Smooth muscle cell (in vitro differentiated cells): ENCODE results near the gene AAK1. TPM values are rescaled to one million over a fixed set of nuclear protein-coding genes. Genes with fewer than 3 reads are reported as not detected.
"Not testable (repeated sequence)": the region's sequence is repeated elsewhere in the genome, so short reads cannot be mapped to it uniquely, and the experiment has no call there.

Experiments
- DNase-seq: peaks from one replicate; lab custom pipeline; 2025; ENCODE audit not compliant: unreplicated experiment; lab: John Stamatoyannopoulos, UW
- H2AFZ ChIP-seq: fragments of 200-600 bp; sonication (generic); 2 replicates; pipeline ENCODE4 v1.6.0; 2016; ENCODE audit warnings: antibody characterized with exemption, low read depth, mild to moderate bottlenecking
- H3F3A ChIP-seq: fragments of 200-600 bp; sonication (generic); 2 replicates; pipeline ENCODE4 v1.6.0; 2017; ENCODE audit warnings: antibody characterized with exemption, low read depth
- H3K27ac ChIP-seq: fragments of 200-600 bp; sonication (generic); 2 replicates; pipeline ENCODE4 v1.5.1; 2016; ENCODE audit warnings: low read depth, mild to moderate bottlenecking
- H3K27me3 ChIP-seq: fragments of 200-600 bp; sonication (generic); 2 replicates; pipeline ENCODE4 v1.6.1; 2016; ENCODE audit warnings: low read depth, mild to moderate bottlenecking
- H3K36me3 ChIP-seq: fragments of 200-600 bp; sonication (generic); 2 replicates; pipeline ENCODE4 v1.5.1; 2016; ENCODE audit warnings: low read depth
- H3K4me1 ChIP-seq: fragments of 200-600 bp; sonication (generic); 2 replicates; pipeline ENCODE4 v1.5.1; 2016; ENCODE audit warnings: low read depth
- H3K4me2 ChIP-seq: fragments of 200-600 bp; sonication (generic); 2 replicates; pipeline ENCODE4 v1.6.0; 2016; ENCODE audit warnings: mild to moderate bottlenecking
- H3K4me3 ChIP-seq: fragments of 200-600 bp; sonication (generic); 2 replicates; pipeline ENCODE4 v1.5.1; 2016; ENCODE audit warnings: mild to moderate bottlenecking
- H3K79me2 ChIP-seq: fragments of 200-600 bp; sonication (generic); 2 replicates; pipeline ENCODE4 v1.6.0; 2016; ENCODE audit warnings: low read depth, mild to moderate bottlenecking
- H3K9ac ChIP-seq: fragments of 200-600 bp; sonication (generic); 2 replicates; pipeline ENCODE4 v1.6.0; 2016; ENCODE audit warnings: low read depth
- H3K9me3 ChIP-seq: fragments of 200-600 bp; sonication (generic); replicated peaks from 2 replicates; pipeline ENCODE4 v1.5.1; 2016; ENCODE audit warnings: low read depth
- H4K20me1 ChIP-seq: fragments of 200-600 bp; sonication (generic); 2 replicates; pipeline ENCODE4 v1.6.0; 2016; ENCODE audit warnings: low read depth
- WGBS: methylation state at CpG from one replicate; pipeline ENCODE4 v1.1.7; 2016; ENCODE audit warnings: low lambda C conversion rate; 5-methylcytosine and 5-hydroxymethylcytosine counted together
- polyA plus RNA-seq: library from polyadenylated mRNA; unstranded; fragments of >200 nt; fragmentation: Nextera tagmentation; extraction: Ambion mirVana; gene quantifications from 2 replicates; pipeline ENCODE4 v1.2.1, GENCODE V29; 2016
- total RNA-seq: library from RNA; depleted of rRNA; stranded (reverse); fragments of >200 nt; gene quantifications from 2 replicates; pipeline ENCODE4 v1.2.3, GENCODE V29; 2014
- TF ChIP-seq, protein P1 (sequence below): fragments of 200-600 bp; sonication (generic); IDR thresholded peaks from 2 replicates; pipeline ENCODE4 v1.5.1; 2017; ENCODE audit warnings: borderline replicate concordance, mild to moderate bottlenecking, antibody characterized with exemption; ENCODE audit not compliant: insufficient read depth, poor library complexity, severe bottlenecking

AAK1 gene
- total and polyA plus RNA-seq, 2 experiments from 2014 or later, result 26.9 to 47.7 TPM

DNA sequence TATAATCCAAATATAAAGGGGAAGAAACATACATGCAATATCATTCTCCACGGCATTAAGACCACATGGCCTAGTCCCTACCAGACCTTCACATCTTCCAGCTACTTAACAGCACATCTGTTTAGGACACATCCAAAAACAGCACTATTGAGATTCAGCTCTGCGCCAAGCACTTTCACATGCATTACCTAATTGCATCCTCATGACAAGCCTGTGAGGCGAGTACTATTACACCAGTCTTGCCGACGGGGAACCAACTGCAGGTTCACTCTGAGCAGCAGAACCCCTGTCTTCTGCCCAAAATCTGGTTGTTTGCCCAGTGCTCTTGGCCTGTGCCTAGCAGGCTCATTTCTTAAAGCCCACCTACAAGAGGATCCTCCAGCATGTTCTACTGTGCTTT lies 66.7 kb downstream of the AAK1 start:
- WGBS, result 97% methylated on average over 5 of the region's 5 CpGs
- Histone ChIP-seq H3K4me3 (no peak overlapping the region), H3K36me3 (no peaks in the 10 kb centered on the region), H3K9ac (no peak overlapping the region), H3K4me2 (no peak overlapping the region), H2AFZ (no peak overlapping the region), H4K20me1 (peaks cover 99% of the 10 kb centered on the region), H3F3A (peaks cover 3% of the 10 kb centered on the region), H3K4me1 (peaks cover 16% of the 10 kb centered on the region), H3K27ac (no peak overlapping the region), H3K27me3 (no peaks in the 10 kb centered on the region), H3K79me2 (peaks cover 91% of the 10 kb centered on the region), H3K9me3 (no peaks in the 10 kb centered on the region)
- TF ChIP-seq, protein P1, sequence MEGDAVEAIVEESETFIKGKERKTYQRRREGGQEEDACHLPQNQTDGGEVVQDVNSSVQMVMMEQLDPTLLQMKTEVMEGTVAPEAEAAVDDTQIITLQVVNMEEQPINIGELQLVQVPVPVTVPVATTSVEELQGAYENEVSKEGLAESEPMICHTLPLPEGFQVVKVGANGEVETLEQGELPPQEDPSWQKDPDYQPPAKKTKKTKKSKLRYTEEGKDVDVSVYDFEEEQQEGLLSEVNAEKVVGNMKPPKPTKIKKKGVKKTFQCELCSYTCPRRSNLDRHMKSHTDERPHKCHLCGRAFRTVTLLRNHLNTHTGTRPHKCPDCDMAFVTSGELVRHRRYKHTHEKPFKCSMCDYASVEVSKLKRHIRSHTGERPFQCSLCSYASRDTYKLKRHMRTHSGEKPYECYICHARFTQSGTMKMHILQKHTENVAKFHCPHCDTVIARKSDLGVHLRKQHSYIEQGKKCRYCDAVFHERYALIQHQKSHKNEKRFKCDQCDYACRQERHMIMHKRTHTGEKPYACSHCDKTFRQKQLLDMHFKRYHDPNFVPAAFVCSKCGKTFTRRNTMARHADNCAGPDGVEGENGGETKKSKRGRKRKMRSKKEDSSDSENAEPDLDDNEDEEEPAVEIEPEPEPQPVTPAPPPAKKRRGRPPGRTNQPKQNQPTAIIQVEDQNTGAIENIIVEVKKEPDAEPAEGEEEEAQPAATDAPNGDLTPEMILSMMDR, result no peak
- no peak for DNase-seq

DNA sequence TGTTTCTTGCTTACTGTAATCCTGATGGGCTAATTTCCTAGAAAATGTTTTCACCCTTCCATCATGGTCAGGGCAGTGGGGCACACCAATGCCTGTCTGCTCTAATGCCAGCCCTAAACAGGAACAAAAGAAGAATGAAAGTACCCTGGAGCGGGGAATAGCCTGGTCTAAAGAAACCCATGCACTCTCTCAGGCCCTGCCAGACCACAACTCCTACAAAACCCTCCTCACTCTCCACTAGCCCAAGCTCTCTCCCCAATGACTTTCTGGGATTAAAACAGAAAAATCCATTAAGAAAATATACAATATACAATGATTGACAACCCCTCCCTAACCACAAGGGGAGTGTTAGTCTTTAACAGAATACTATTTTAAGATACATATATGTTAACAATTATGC lies 67.6 kb downstream of the AAK1 start:
- H3K4me1 ChIP-seq, result peaks cover 9% of the 10 kb centered on the region
- H3K9me3 ChIP-seq, result no peaks in the 10 kb centered on the region
- H4K20me1 ChIP-seq, result peaks cover 99% of the 10 kb centered on the region
- H3K27me3 ChIP-seq, result no peaks in the 10 kb centered on the region
- H3F3A ChIP-seq, result no peaks in the 10 kb centered on the region
- H3K27ac ChIP-seq, result no peak overlapping the region
- no peak overlapping the region for H3K4me3 ChIP-seq
- peaks cover 94% of the 10 kb centered on the region for H3K79me2 ChIP-seq
- TF ChIP-seq, protein P1, result no peak
- H3K36me3 ChIP-seq, result no peaks in the 10 kb centered on the region
- H3K4me2 ChIP-seq, result no peak overlapping the region
- H3K9ac ChIP-seq, result no peak overlapping the region
- H2AFZ ChIP-seq, result no peak overlapping the region
- WGBS, result 100% methylated on average over 1 of the region's 1 CpG
- DNase-seq, result no peak

DNA sequence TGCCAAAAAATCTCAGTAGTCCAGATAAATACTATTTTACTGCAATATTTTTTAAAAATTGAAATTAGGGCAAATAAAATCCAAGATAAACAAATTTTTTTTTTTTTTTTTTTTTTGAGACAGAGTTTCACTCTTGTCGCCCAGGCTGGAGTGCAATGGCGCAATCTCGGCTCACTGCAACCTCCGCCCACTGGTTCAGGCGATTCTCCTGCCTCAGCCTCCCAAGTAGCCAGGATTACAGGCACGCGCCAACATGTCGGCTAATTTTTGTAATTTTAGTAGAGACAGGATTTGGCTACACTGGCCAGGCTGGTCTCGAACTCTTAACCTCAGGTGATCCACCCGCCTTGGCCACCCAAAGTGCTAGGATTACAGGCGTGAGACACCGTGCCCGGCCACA lies 68.2 kb downstream of the AAK1 start:
- H3K27me3 ChIP-seq, H2AFZ ChIP-seq, DNase-seq, H3K36me3 ChIP-seq, H3K27ac ChIP-seq, H3K9ac ChIP-seq, H3K4me1 ChIP-seq, H3K4me3 ChIP-seq, H3K9me3 ChIP-seq, H3F3A ChIP-seq, H3K4me2 ChIP-seq: not testable (repeated sequence)
- 92% methylated on average over 13 of the region's 13 CpGs for WGBS
- peaks cover 99% of the 10 kb centered on the region for H4K20me1 ChIP-seq
- peaks cover 92% of the 10 kb centered on the region for H3K79me2 ChIP-seq

- Histone ChIP-seq H3K27ac (no peak overlapping the region), H3K9me3 (no peaks in the 10 kb centered on the region), H3K27me3 (no peaks in the 10 kb centered on the region), H3K4me3 (no peak overlapping the region), H3K4me2 (no peak overlapping the region), H3K9ac (no peak overlapping the region), H2AFZ (no peak overlapping the region), H3K4me1 (peaks cover 5% of the 10 kb centered on the region), H3F3A (peaks cover 3% of the 10 kb centered on the region), H3K36me3 (no peaks in the 10 kb centered on the region), H3K79me2 (peaks cover 87% of the 10 kb centered on the region), H4K20me1 (peaks cover 99% of the 10 kb centered on the region)
- TF ChIP-seq, protein P1, result no peak
- 69% methylated on average over 5 of the region's 5 CpGs for WGBS
- no peak for DNase-seq
Observed at GRCh38 chr2:69572641-69573040, 70.9 kb downstream of the AAK1 start.
